OCI-LY7 (cell line): Measurements from ENCODE around the gene BTBD9.

Experiments used
- CTCF ChIP-seq: fragments of 200-600 bp; sonication (generic); conservative IDR thresholded peaks from 2 replicates; pipeline ENCODE4 v1.5.1; 2014; ENCODE audit warnings: mild to moderate bottlenecking, antibody characterized with exemption, low read length, moderate library complexity, mixed read lengths
- EZH2phosphoT487 ChIP-seq: fragments of 200-600 bp; sonication (generic); IDR thresholded peaks from 2 replicates; pipeline ENCODE4 v1.6.1; 2018; ENCODE audit warnings: low read depth, borderline replicate concordance, mild to moderate bottlenecking, mixed run types, antibody characterized with exemption, low read length, moderate library complexity, mixed read lengths

DNA sequence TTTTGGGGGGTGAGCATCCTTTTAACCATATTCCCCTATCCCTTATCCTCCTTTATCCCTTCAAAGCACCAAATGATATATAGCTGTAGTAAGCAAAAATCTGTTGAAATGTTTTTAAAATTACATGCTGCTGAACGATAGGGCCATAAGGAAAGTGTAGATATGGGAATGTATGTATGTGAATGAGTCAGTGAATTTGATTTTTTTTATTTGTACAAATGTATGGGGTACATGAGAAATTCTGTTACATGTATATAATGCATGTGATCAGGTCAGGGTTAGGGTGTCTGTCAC is 493.0 kb downstream of the BTBD9 start:
- TF ChIP-seq CTCF (no peak), EZH2phosphoT487 (no peak)
